Measurements from ENCODE around the gene CSNK1D. TPM values are rescaled to one million over a fixed set of nuclear protein-coding genes. Genes with fewer than 3 reads are reported as not detected.

CSNK1D gene
- total RNA-seq, 1 donor from 2014 or later = 150 TPM

- H3K9me3 ChIP-seq = no peaks in the 10 kb centered on the region
- DNase-seq = no peak
- intact Hi-C loops (cut with DNase I) = no loop called here
- ATAC-seq = no peak
- H3K4me1 ChIP-seq = peaks cover 60% of the 10 kb centered on the region
- H3K36me3 ChIP-seq = peaks cover 75% of the 10 kb centered on the region
- peak; percentile 44 for TF ChIP-seq CTCF (IDR thresholded peaks at IDR 0.05)
- no peak overlapping the region for H3K4me3 ChIP-seq
- no peaks in the 10 kb centered on the region for H3K27me3 ChIP-seq
- no peak overlapping the region for H3K27ac ChIP-seq
These were observed 28.9 kb downstream of the CSNK1D start for GRCh38 chr17:82244413-82245133.

DNA sequence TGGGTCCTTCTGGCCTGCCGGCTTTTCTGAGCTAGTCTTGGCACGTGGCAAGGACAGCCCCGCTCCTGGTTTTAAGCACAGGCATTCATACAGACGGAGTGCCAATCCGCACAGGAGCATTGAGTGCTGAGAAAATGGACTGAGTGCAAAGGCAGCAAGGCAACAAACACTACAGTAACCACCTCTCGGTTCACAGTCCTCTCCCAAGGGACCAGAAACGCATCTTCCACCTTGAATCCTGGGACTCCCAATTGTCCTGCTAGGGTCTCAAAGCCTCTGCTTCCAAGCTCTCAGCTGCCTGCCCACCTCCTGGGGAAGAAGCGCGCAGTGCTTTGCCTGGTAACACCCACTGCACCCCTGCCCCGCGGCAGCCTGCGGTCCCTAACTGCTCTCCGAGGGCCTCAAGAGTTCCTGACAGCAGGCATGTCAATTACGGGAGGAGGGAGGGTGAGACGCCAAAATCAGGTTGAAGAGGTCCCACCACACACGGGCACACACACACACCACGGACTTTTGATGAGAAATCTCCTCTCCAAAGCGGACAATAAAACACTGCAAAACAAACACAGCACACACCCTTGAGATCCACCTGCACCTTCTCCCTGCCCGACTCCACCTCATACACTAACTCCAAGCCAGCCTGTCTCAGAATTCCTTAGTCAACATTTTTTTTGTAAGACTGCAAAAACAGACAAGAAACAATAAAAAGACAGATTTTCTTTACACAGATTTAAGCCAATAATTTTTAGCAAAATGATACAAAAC lies 29.7 kb downstream of the CSNK1D start:
- TF ChIP-seq CTCF (IDR thresholded peaks at IDR 0.05) = no peak
- H3K4me3 ChIP-seq = no peak overlapping the region
- H3K36me3 ChIP-seq = peaks cover 69% of the 10 kb centered on the region
- no peaks in the 10 kb centered on the region for H3K9me3 ChIP-seq
- intact Hi-C loops (cut with DNase I) = no loop called here
- H3K27me3 ChIP-seq = no peaks in the 10 kb centered on the region
- H3K4me1 ChIP-seq = peaks cover 67% of the 10 kb centered on the region
- H3K27ac ChIP-seq = no peak overlapping the region
- DNase-seq (no peak), ATAC-seq (no peak)

DNA sequence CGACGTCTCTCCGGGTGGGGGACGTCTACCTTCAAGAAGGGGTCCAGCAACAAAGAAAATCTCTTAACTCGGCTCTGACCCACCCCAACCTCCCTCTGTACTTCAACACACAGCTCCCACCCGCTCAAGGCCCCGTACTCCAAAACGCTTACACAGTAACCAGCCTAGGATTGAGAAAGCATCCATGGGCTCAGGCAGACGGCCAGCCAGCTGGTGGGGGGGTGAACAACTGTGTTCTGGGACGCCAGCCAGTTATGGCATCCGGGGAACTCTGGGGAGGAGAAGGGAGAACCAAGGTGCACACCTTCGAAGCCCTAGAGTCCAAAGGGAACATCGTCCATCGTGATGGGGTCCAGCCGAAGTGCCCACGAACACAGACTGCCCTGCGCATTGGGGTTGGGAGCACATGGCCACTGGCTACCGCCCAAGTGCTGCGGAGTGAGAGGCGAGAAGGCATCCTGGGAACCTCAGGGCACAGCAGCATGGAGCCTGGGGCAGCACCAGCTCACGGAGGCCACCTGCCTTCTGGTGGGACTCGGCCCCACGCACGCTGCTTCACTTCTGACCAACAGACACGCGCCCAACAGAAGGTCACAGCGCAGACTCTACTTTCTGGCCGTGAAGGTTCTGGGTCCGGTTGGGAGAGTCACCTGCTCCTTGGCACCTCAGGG lies 30.4 kb downstream of the CSNK1D start:
- Histone ChIP-seq H3K36me3 (peaks cover 62% of the 10 kb centered on the region), H3K9me3 (no peaks in the 10 kb centered on the region), H3K27ac (peak overlapping the region; percentile 84), H3K27me3 (no peaks in the 10 kb centered on the region), H3K4me1 (peaks cover 74% of the 10 kb centered on the region), H3K4me3 (no peak overlapping the region)
- ATAC-seq (peak; percentile 28), DNase-seq (peak; percentile 92)
- intact Hi-C loops (cut with DNase I) = no loop called here
- no peak for TF ChIP-seq CTCF (IDR thresholded peaks at IDR 0.05)

DNA sequence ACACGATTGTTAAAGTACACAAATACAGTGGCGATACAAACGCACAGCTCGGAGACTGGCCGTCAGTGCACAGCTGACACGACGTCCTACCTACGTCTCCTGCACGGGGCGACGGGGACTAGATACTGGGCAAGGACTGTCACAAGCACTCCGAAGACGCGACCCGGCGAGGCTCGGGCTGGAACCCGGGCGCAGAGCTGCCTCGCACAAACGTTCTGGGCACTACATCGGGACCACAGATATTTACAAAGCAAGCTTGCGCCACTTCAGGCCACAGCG lies 30.9 kb downstream of the CSNK1D start:
- peaks cover 77% of the 10 kb centered on the region for H3K4me1 ChIP-seq
- intact Hi-C loops (cut with DNase I) = no loop called here
- no peaks in the 10 kb centered on the region for H3K27me3 ChIP-seq
- ATAC-seq = no peak
- no peak overlapping the region for H3K4me3 ChIP-seq
- peak overlapping the region; percentile 84 for H3K27ac ChIP-seq
- no peak for TF ChIP-seq CTCF (IDR thresholded peaks at IDR 0.05)
- H3K9me3 ChIP-seq = no peaks in the 10 kb centered on the region
- DNase-seq = no peak
- peaks cover 58% of the 10 kb centered on the region for H3K36me3 ChIP-seq

- Histone ChIP-seq H3K4me1 (peaks cover 73% of the 10 kb centered on the region), H3K27ac (peak overlapping the region; percentile 84), H3K4me3 (no peak overlapping the region), H3K27me3 (no peaks in the 10 kb centered on the region), H3K9me3 (no peaks in the 10 kb centered on the region), H3K36me3 (peaks cover 58% of the 10 kb centered on the region)
- intact Hi-C loops (cut with DNase I) = no loop called here
- TF ChIP-seq CTCF (IDR thresholded peaks at IDR 0.05) = no peak
- ATAC-seq = peak; percentile 35
- DNase-seq = no peak
These were observed 31.4 kb downstream of the CSNK1D start for GRCh38 chr17:82241926-82242697.
